B cell (primary cell): ENCODE data around the gene UBA1. TPM values are rescaled to one million over a fixed set of nuclear protein-coding genes. Genes with fewer than 3 reads are reported as not detected.

Source experiments
- ATAC-seq: fragments of 200-7000 bp; cut with Tn5 transposase; one replicate; pipeline ENCODE4 v1.10.0; 2021; ENCODE audit warnings: low read depth, mild to moderate bottlenecking, moderate number of reproducible peaks, moderate library complexity
- CTCF ChIA-PET: fragments of 350-600 bp; sonication (Branson Sonifier 250); formaldehyde crosslinking; loops from one replicate; lab custom pipeline; 2021; ENCODE audit warnings: antibody characterized with exemption, inconsistent platforms; lab: Charles Lee
- POLR2A ChIA-PET: fragments of 350-600 bp; sonication (Branson Sonifier 250); formaldehyde crosslinking; loops from one replicate; lab custom pipeline; 2021; ENCODE audit warnings: antibody characterized with exemption; lab: Charles Lee
- DNase-seq: peaks from one replicate; pipeline ENCODE4 v3.0.0; 2013
- H2AFZ ChIP-seq: 2 replicates; pipeline ENCODE4 v1.6.1; 2012; ENCODE audit warnings: mild to moderate bottlenecking, low read depth, low read length; ENCODE audit not compliant: insufficient read depth, poor library complexity, severe bottlenecking
- H3K27ac ChIP-seq, 2 donors: 1 replicate in 1 of 2; 2 replicates in 1 of 2; pipeline ENCODE4 v1.5.1; 2012 to 2013; ENCODE audit warnings: low read length in 2 of 2, mild to moderate bottlenecking in 2 of 2, moderate library complexity in 1 of 2
- H3K27me3 ChIP-seq, 4 experiments: fragments of 200-600 bp in 1 of 4; sonication (generic) in 1 of 4; replicated peaks in 1 of 4; 1 replicate in 2 of 4; 2 replicates in 2 of 4; pipeline versions ENCODE4 v1.6.1 to v1.7.0; 2013 to 2016; ENCODE audit warnings: low read length in 3 of 4, mild to moderate bottlenecking in 2 of 4, mixed read lengths in 1 of 4, moderate library complexity in 1 of 4; ENCODE audit not compliant: insufficient read depth in 4 of 4, control insufficient read depth in 3 of 4; ENCODE audit errors: control extremely low read depth in 1 of 4
- H3K36me3 ChIP-seq, 2 experiments: replicated peaks in 1 of 2; 1 replicate in 1 of 2; 2 replicates in 1 of 2; pipeline versions ENCODE4 v1.6.1 to v1.7.1; 2013; ENCODE audit warnings: low read length in 1 of 2; ENCODE audit not compliant: insufficient read depth in 2 of 2, control insufficient read depth in 1 of 2; ENCODE audit errors: control extremely low read depth in 1 of 2, extremely low read depth in 1 of 2
- H3K4me1 ChIP-seq, 2 donors: fragments of 200-600 bp in 1 of 2; sonication (generic) in 1 of 2; 1 replicate in 1 of 2; 2 replicates in 1 of 2; pipeline versions ENCODE4 v1.5.1 to v1.6.1; 2013 to 2017; ENCODE audit warnings: low read length in 2 of 2; ENCODE audit not compliant: control insufficient read depth in 2 of 2, insufficient read depth in 2 of 2
- H3K4me2 ChIP-seq: replicated peaks from 2 replicates; pipeline ENCODE3; 2012; ENCODE audit warnings: mild to moderate bottlenecking, low read depth, low read length; ENCODE audit not compliant: poor library complexity, severe bottlenecking
- H3K4me3 ChIP-seq, 5 experiments: fragments of 200-600 bp in 1 of 5; sonication (generic) in 1 of 5; 1 replicate in 3 of 5; 2 replicates in 2 of 5; pipeline versions ENCODE4 v1.5.1 to v1.7.0; 2011 to 2016; ENCODE audit warnings: low read length in 4 of 5, mild to moderate bottlenecking in 4 of 5, low read depth in 2 of 5, control low read depth in 1 of 5, moderate library complexity in 1 of 5; ENCODE audit not compliant: insufficient read depth in 1 of 5; ENCODE audit errors: control extremely low read depth in 1 of 5, extremely low read depth in 1 of 5
- H3K79me2 ChIP-seq: fragments of 200-600 bp; sonication (generic); one replicate; pipeline ENCODE4 v1.6.0; 2016; ENCODE audit warnings: low read length; ENCODE audit not compliant: control insufficient read depth, insufficient read depth
- H3K9ac ChIP-seq: fragments of 200-600 bp; sonication (generic); 2 replicates; pipeline ENCODE4 v1.6.1; 2017; ENCODE audit warnings: mild to moderate bottlenecking, low read length, moderate library complexity
- H3K9me3 ChIP-seq, 3 donors: one replicate each; pipeline versions ENCODE4 v1.6.1 to v1.7.1; 2013; ENCODE audit warnings: low read length in 2 of 3; ENCODE audit not compliant: control insufficient read depth in 2 of 3, insufficient read depth in 1 of 3; ENCODE audit errors: control extremely low read depth in 1 of 3
- H4K20me1 ChIP-seq: 2 replicates; pipeline ENCODE4 v1.6.0; 2012; ENCODE audit warnings: mild to moderate bottlenecking, low read length; ENCODE audit not compliant: insufficient read depth, control insufficient read depth, poor library complexity, severe bottlenecking
- H3K27ac Mint-ChIP-seq: one replicate; pipeline ENCODE4 v1.8.0; 2021; ENCODE audit warnings: mixed read lengths
- H3K27me3 Mint-ChIP-seq: one replicate; pipeline ENCODE4 v1.8.0; 2021; ENCODE audit warnings: mixed read lengths
- H3K4me1 Mint-ChIP-seq: one replicate; pipeline ENCODE4 v1.8.0; 2021; ENCODE audit warnings: mixed read lengths
- H3K4me3 Mint-ChIP-seq: one replicate; pipeline ENCODE4 v1.8.0; 2021; ENCODE audit warnings: mixed read lengths
- H3K9me3 Mint-ChIP-seq: one replicate; pipeline ENCODE4 v1.8.0; 2022; ENCODE audit warnings: mixed read lengths; ENCODE audit not compliant: insufficient read depth
- CTCF ChIP-seq: fragments of 200-600 bp; IDR thresholded peaks from one replicate; pipeline ENCODE4 v1.8.0; 2022; ENCODE audit warnings: antibody characterized with exemption, mild to moderate bottlenecking
- EZH2 ChIP-seq: IDR thresholded peaks from 2 replicates; pipeline ENCODE4 v1.6.1; 2012; ENCODE audit warnings: borderline replicate concordance, low read depth, mild to moderate bottlenecking, moderate library complexity, low read length; ENCODE audit not compliant: insufficient read depth, poor library complexity, severe bottlenecking
- WGBS: methylation state at CpG from one replicate; pipeline ENCODE4 v1.1.5; 2013; ENCODE audit warnings: missing lambda C conversion rate; ENCODE audit not compliant: insufficient coverage; 5-methylcytosine and 5-hydroxymethylcytosine counted together
- intact Hi-C: fragments of 100-400 bp; cut with micrococcal nuclease; formaldehyde crosslinking; loops from one replicate; pipeline ENCODE4 v1.10.0; 2022
- polyA plus RNA-seq: library from polyadenylated mRNA; depleted of rRNA; stranded (reverse); fragments of >200 nt; gene quantifications from 2 replicates; pipeline ENCODE4 v1.2.3, GENCODE V29; 2012
- total RNA-seq, 2 donors: library from RNA; stranded (reverse); fragments of 120-200 nt in 1 of 2; gene quantifications; 1 replicate in 1 of 2; 2 replicates in 1 of 2; pipeline versions ENCODE4 v1.2.3 to v1.2.4, GENCODE V29; 2013 to 2022

UBA1 gene
- total and polyA plus RNA-seq, 2 donors (not counting 1 experiment from before 2014, with no cell fraction given), result 166 to 211 TPM

- Histone ChIP-seq H3K4me2 (no peak overlapping the region), H3K4me1 (peaks cover 0 to 8% of the 10 kb centered on the region in 2 donors), H3K9ac (no peak overlapping the region), H3K27me3 (no peaks in the 10 kb centered on the region), H3K36me3 (peaks cover 0 to 13% of the 10 kb centered on the region in 2 experiments), H2AFZ (no peak overlapping the region), H4K20me1 (no peaks in the 10 kb centered on the region), H3K27ac (no peak overlapping the region), H3K79me2 (peaks cover 9% of the 10 kb centered on the region), H3K4me3 (no peak overlapping the region), H3K9me3 (no peaks in the 10 kb centered on the region)
- ChIA-PET POLR2A (interaction anchor here (0.7 to 0.8 kb wide), 2 partner anchors 40 to 1511 kb away, joined by 4 to 5 read pairs; no protein-coding TSS in a partner anchor), CTCF (no interaction called here)
- H3K27me3 Mint-ChIP-seq, result no peaks in the 10 kb centered on the region
- H3K4me1 Mint-ChIP-seq, result peaks cover 18% of the 10 kb centered on the region
- DNase-seq, result no peak
- intact Hi-C loops, result loop anchor here (5.0 kb wide), 3 partner anchors 84 to 426 kb away; partner anchors contain the start of genes RBM10, UXT and ZNF41
- H3K9me3 Mint-ChIP-seq, result no peaks in the 10 kb centered on the region
- 83% methylated on average over 1 of the region's 2 CpGs for WGBS
- H3K4me3 Mint-ChIP-seq, result no peak overlapping the region
- peak overlapping the region; percentile 61 for H3K27ac Mint-ChIP-seq
- ATAC-seq, result no peak
- no peak for TF ChIP-seq EZH2
- no peak for TF ChIP-seq CTCF
These were observed 37.5 kb downstream of the UBA1 start for GRCh38 chrX:47231167-47231566.

GRCh38 chrX:47232197-47232802, 38.7 kb downstream of the UBA1 start:
- ATAC-seq (no peak), DNase-seq (no peak)
- Histone ChIP-seq H3K4me1 (peaks cover 0 to 8% of the 10 kb centered on the region in 2 donors), H3K27me3 (no peaks in the 10 kb centered on the region), H3K36me3 (peaks cover 0 to 2% of the 10 kb centered on the region in 2 experiments), H4K20me1 (no peaks in the 10 kb centered on the region), H3K27ac (peak overlapping the region; percentile 96 to 99), H2AFZ (peak overlapping the region; percentile 63), H3K79me2 (peaks cover 17% of the 10 kb centered on the region), H3K9me3 (no peaks in the 10 kb centered on the region), H3K4me2 (peak overlapping the region; percentile 76), H3K4me3 (peak overlapping the region; percentile 28 to 82 (median 73)), H3K9ac (peak overlapping the region; percentile 93)
- ChIA-PET CTCF (interaction anchor here (1.4 kb wide), 1 partner anchor 291 kb away, joined by 3 read pairs; no protein-coding TSS in a partner anchor), POLR2A (interaction anchor here (0.9 to 1.8 kb wide), 5 partner anchors 14 to 1342 kb away, joined by 3 to 16 read pairs (median 5); partner anchors contain the start of genes CDK16 and RBM3)
- H3K27ac Mint-ChIP-seq, result peak overlapping the region; percentile 99
- intact Hi-C loops, result loop anchor here (2.0 to 5.0 kb wide), 4 partner anchors 85 to 425 kb away; partner anchors contain the start of genes ARAF, RBM10, UXT and ZNF41
- no peaks in the 10 kb centered on the region for H3K27me3 Mint-ChIP-seq
- H3K9me3 Mint-ChIP-seq, result no peaks in the 10 kb centered on the region
- H3K4me1 Mint-ChIP-seq, result peaks cover 21% of the 10 kb centered on the region
- WGBS, result 17% methylated on average over 1 of the region's 8 CpGs
- TF ChIP-seq CTCF (no peak), EZH2 (no peak)
- H3K4me3 Mint-ChIP-seq, result peak overlapping the region; percentile 94
